AG04449 (cell line): ENCODE data around the gene NUP35.
A peak's percentile ranks its signal among the peaks of the same experiment; 100 is the strongest.

Experiments used
- CTCF ChIA-PET: fragments of 350-600 bp; formaldehyde crosslinking; extraction: SDS; loops from one replicate; lab custom pipeline; 2021; ENCODE audit warnings: antibody characterized with exemption; lab: Yijun Ruan, JAX
- POLR2A ChIA-PET: fragments of 400-600, 350-600 bp; formaldehyde crosslinking; extraction: SDS; loops from one replicate; lab custom pipeline; 2020; ENCODE audit warnings: antibody characterized with exemption, inconsistent platforms; lab: Yijun Ruan, JAX
- DNase-seq: peaks from one replicate; pipeline ENCODE4 v3.0.0-alpha.2; 2010; ENCODE audit warnings: low read depth, low spot score
- H3K4me3 ChIP-seq: 2 replicates; pipeline ENCODE4 v1.5.1; 2011; ENCODE audit warnings: low read depth, mild to moderate bottlenecking, control low read depth, low read length
- CTCF ChIP-seq: IDR thresholded peaks from one replicate; pipeline ENCODE4 v1.5.1; 2011; ENCODE audit warnings: mild to moderate bottlenecking, moderate library complexity, low read length, control low read depth, inconsistent platforms; ENCODE audit not compliant: insufficient read depth; ENCODE audit errors: missing control alignments

Gene NUP35

GRCh38 chr2:183105402-183106134 lies 18.7 kb upstream of the NUP35 start:
- CTCF ChIA-PET: no interaction called here
- no peak for DNase-seq

GRCh38 chr2:183112577-183112976 lies 11.7 kb upstream of the NUP35 start:
- CTCF ChIA-PET: interaction anchor here (1.7 kb wide), 1 partner anchor 11 kb away, joined by 4 read pairs; the partner anchor contains the start of gene NUP35
- H3K4me3 ChIP-seq: no peak overlapping the region
- POLR2A ChIA-PET: no interaction called here
- no peak for DNase-seq
- TF ChIP-seq CTCF: no peak

More at GRCh38 chr2:183105402-183106134, 18.7 kb upstream of the NUP35 start:
- POLR2A ChIA-PET: no interaction called here
- H3K4me3 ChIP-seq: no peak overlapping the region
- no peak for TF ChIP-seq CTCF

- ChIA-PET CTCF (no interaction called here), POLR2A (no interaction called here)
- DNase-seq: no peak
- TF ChIP-seq CTCF: no peak
- H3K4me3 ChIP-seq: no peak overlapping the region
These were observed 10.6 kb upstream of the NUP35 start for GRCh38 chr2:183113630-183114029.

GRCh38 chr2:183117226-183117625 lies 7.0 kb upstream of the NUP35 start:
- ChIA-PET CTCF (no interaction called here), POLR2A (no interaction called here)
- DNase-seq: no peak
- H3K4me3 ChIP-seq: no peak overlapping the region
- no peak for TF ChIP-seq CTCF

- DNase-seq: no peak
- H3K4me3 ChIP-seq: peak overlapping the region; percentile 91
- POLR2A ChIA-PET: no interaction called here
These were observed 905 bp upstream of the NUP35 start for GRCh38 chr2:183123117-183123958.

More at GRCh38 chr2:183123117-183123958, 905 bp upstream of the NUP35 start:
- CTCF ChIA-PET: interaction anchor here (1.5 kb wide), 1 partner anchor 12 kb away, joined by 4 read pairs; no protein-coding TSS in a partner anchor
- TF ChIP-seq CTCF: no peak
